Naive thymus-derived CD8-positive, alpha-beta T cell (primary cell): Measurements from ENCODE around the gene TMUB2. TPM values are rescaled to one million over a fixed set of nuclear protein-coding genes. Genes with fewer than 3 reads are reported as not detected.

Source experiments
- ATAC-seq, 2 donors: fragments of 150-1000 bp; cut with Tn5 transposase in 1 of 2; sonication (Bioruptor Pico), chemical (Tn5 transposase) in 1 of 2; 1 replicate in 1 of 2; 2 replicates in 1 of 2; pipeline ENCODE4 v1.10.0; 2021; ENCODE audit warnings: mild to moderate bottlenecking in 2 of 2, moderate library complexity in 2 of 2
- POLR2A ChIA-PET: fragments of 350-600 bp; sonication (Branson Sonifier 250); formaldehyde crosslinking; loops from one replicate; lab custom pipeline; 2021; ENCODE audit warnings: antibody characterized with exemption; lab: Charles Lee
- DNase-seq, 10 donors: peaks; one replicate each; pipeline versions ENCODE4 v3.0.0 to v3.0.0-alpha.2; 2020 to 2022
- H3K27ac Mint-ChIP-seq, 10 donors: one replicate each; pipeline ENCODE4 v1.8.0; 2020 to 2022; ENCODE audit warnings: mild to moderate bottlenecking in 10 of 10, mixed read lengths in 10 of 10, moderate library complexity in 4 of 10, inconsistent platforms in 1 of 10
- H3K27me3 Mint-ChIP-seq, 5 donors: one replicate each; pipeline ENCODE4 v1.8.0; 2021 to 2022; ENCODE audit warnings: mixed read lengths in 5 of 5
- H3K36me3 Mint-ChIP-seq, 3 donors: one replicate each; pipeline ENCODE4 v1.8.0; 2020 to 2022; ENCODE audit warnings: mixed read lengths in 3 of 3, mild to moderate bottlenecking in 2 of 3, inconsistent platforms in 1 of 3
- H3K4me1 Mint-ChIP-seq, 4 donors: one replicate each; pipeline ENCODE4 v1.8.0; 2021 to 2022; ENCODE audit warnings: mixed read lengths in 4 of 4
- H3K4me3 Mint-ChIP-seq, 10 donors: one replicate each; pipeline ENCODE4 v1.8.0; 2020 to 2022; ENCODE audit warnings: mild to moderate bottlenecking in 10 of 10, mixed read lengths in 10 of 10, moderate library complexity in 6 of 10, inconsistent platforms in 1 of 10
- H3K9me3 Mint-ChIP-seq, 9 donors: one replicate each; pipeline ENCODE4 v1.8.0; 2020 to 2022; ENCODE audit warnings: mixed read lengths in 9 of 9, mild to moderate bottlenecking in 3 of 9, inconsistent platforms in 1 of 9, moderate library complexity in 1 of 9
- polyA plus RNA-seq, 3 donors: library from polyadenylated mRNA; unstranded; fragments of 300-500 nt; fragmentation: Illumina TruSeq; gene quantifications; one replicate each; pipeline ENCODE4 v1.2.3, GENCODE V29; 2021
- total RNA-seq, 8 experiments: library from RNA in 2 of 8; stranded (reverse) in 2 of 8; gene quantifications; one replicate each; pipeline ENCODE4 v1.2.3 and lab custom pipeline; 2021 to 2026

The TMUB2 gene
- total and polyA plus RNA-seq, 5 experiments from 2014 or later: 22.1 to 50.5 (median 30.2) TPM

DNA sequence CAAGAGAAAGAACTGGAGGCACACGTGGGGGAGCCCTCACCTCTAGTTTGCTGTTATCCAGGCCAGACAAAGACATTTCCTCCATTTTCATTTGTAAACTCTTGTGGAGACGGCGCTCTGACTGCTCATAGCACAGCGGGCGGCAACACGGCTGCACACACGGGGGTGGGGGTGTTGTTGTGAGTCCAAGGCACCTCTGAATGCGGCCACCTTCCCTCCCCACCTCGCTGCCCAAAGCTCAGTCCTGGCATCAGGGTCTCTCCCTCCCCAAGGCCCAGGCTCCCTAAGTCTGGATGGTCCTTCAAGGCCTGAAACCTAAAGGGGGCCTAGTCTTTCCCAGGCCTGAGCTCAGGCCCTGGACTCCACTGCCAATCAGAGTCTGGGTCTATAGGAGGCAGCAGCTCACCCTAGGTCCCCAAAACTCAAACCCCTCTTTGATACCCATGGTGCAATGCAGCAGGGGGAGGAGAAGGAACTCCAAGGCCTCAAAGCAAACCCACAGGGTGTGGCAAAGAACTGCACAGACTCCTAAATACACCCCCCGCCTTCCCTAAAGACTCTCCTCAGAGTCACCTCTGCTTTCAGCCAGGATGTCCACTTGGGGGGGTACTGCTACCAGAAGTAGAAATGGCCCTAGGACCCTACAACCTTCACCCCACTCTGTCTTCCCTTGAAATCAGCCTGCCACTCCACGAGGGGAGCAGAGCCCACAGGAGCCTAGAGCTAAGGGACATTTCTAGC is 11.4 kb downstream of the TMUB2 start:
- ATAC-seq: peak; percentile 26 to 31
- H3K9me3 Mint-ChIP-seq: no peaks in the 10 kb centered on the region

GRCh38 chr17:44198721-44199552 is 12.2 kb downstream of the TMUB2 start:
- H3K9me3 Mint-ChIP-seq: no peaks in the 10 kb centered on the region
- H3K4me3 Mint-ChIP-seq: peak overlapping the region; percentile 84 to 96 (median 90)
- H3K4me1 Mint-ChIP-seq: peaks cover 35 to 54% (median 45%) of the 10 kb centered on the region in 4 donors
- peak; percentile 38 to 77 (median 62) for DNase-seq
- H3K36me3 Mint-ChIP-seq: peaks cover 0 to 40% (median 2%) of the 10 kb centered on the region in 3 donors
- ATAC-seq: peak; percentile 25 to 31
- POLR2A ChIA-PET: interaction anchor here (0.5 to 11.1 kb wide), 16 partner anchors 8 to 862 kb away, joined by 3 to 367 read pairs (median 5); partner anchors contain the start of genes GPATCH8, HDAC5, NMT1 and SLC25A39
- H3K27me3 Mint-ChIP-seq: no peaks in the 10 kb centered on the region
- H3K27ac Mint-ChIP-seq: peak overlapping the region in 9 of 10 donors; percentile 81 to 97 (median 95)

More for the DNA sequence above, 11.4 kb downstream of the TMUB2 start:
- Mint-ChIP-seq H3K4me3 (peak overlapping the region; percentile 84 to 96 (median 90)), H3K36me3 (peaks cover 0 to 44% (median 2%) of the 10 kb centered on the region in 3 donors), H3K27me3 (no peaks in the 10 kb centered on the region), H3K4me1 (peaks cover 27 to 46% (median 37%) of the 10 kb centered on the region in 4 donors), H3K27ac (peak overlapping the region in 9 of 10 donors; percentile 81 to 97 (median 95))
- peak in 8 of 10 donors; percentile 50 to 82 (median 63) for DNase-seq
- POLR2A ChIA-PET: interaction anchor here (0.6 to 11.1 kb wide), 14 partner anchors 9 to 863 kb away, joined by 3 to 367 read pairs (median 6); partner anchors contain the start of genes HDAC5, NMT1, SLC25A39 and TMUB2

GRCh38 chr17:44199553-44200477 is 13.0 kb downstream of the TMUB2 start, which contains the start of gene ATXN7L3:
Gene ATXN7L3, minus strand, starts transcription at chr17:44199884. Its CDS starts 1,814 bp downstream, at chr17:44198070.
- H3K36me3 Mint-ChIP-seq: peaks cover 0 to 31% (median 2%) of the 10 kb centered on the region in 3 donors
- H3K27ac Mint-ChIP-seq: peak within 1 kb of the TSS; percentile 86 to 99 (median 95)
- peaks cover 39 to 59% (median 48%) of the 10 kb centered on the region in 4 donors for H3K4me1 Mint-ChIP-seq
- H3K9me3 Mint-ChIP-seq: no peaks in the 10 kb centered on the region
- H3K27me3 Mint-ChIP-seq: no peaks in the 10 kb centered on the region
- POLR2A ChIA-PET: interaction anchor here (1.0 to 11.1 kb wide), 8 partner anchors 13 to 304 kb away, joined by 3 to 367 read pairs (median 6); partner anchors contain the start of genes GPATCH8, HDAC5, SLC25A39 and TMUB2
- ATAC-seq: peak; percentile 77 to 81
- H3K4me3 Mint-ChIP-seq: peak within 1 kb of the TSS; percentile 85 to 96 (median 90)
- peak; percentile 91 to 100 (median 98) for DNase-seq

GRCh38 chr17:44200478-44201155 is 13.8 kb downstream of the TMUB2 start:
- Mint-ChIP-seq H3K27ac (peak overlapping the region; percentile 83 to 99 (median 94)), H3K36me3 (peaks cover 0 to 23% (median 2%) of the 10 kb centered on the region in 3 donors), H3K4me3 (peak overlapping the region; percentile 82 to 91 (median 89)), H3K9me3 (no peaks in the 10 kb centered on the region), H3K27me3 (no peaks in the 10 kb centered on the region), H3K4me1 (peaks cover 39 to 60% (median 49%) of the 10 kb centered on the region in 4 donors)
- ATAC-seq (no peak), DNase-seq (no peak)
- POLR2A ChIA-PET: interaction anchor here (1.2 to 11.1 kb wide), 7 partner anchors 14 to 126 kb away, joined by 3 to 367 read pairs (median 4); partner anchors contain the start of genes HDAC5, SLC25A39, TMUB2 and UBTF

DNA sequence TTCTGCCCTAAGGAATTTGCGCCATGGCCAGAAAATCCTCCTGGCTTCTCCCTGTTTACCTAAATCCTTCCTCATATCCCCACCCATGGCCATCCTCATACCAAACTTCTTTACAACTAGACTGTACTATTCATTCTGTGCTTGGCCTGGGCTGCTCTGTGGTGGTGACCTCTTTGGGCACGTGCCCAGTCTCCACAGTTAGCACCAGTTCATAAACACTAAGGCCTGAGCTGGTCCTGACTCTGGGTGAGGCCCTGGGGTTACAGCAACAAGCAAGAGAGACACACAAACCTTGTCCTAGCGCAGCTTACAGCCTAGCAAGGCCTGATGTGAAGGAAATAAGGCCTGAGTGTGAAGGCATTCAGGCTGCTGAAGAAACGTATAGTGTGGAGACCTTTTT is 16.0 kb downstream of the TMUB2 start:
- no peaks in the 10 kb centered on the region for H3K9me3 Mint-ChIP-seq
- H3K4me3 Mint-ChIP-seq: peak overlapping the region in 5 of 10 donors; percentile 13 to 53 (median 45)
- POLR2A ChIA-PET: interaction anchor here (1.7 to 11.1 kb wide), 3 partner anchors 14 to 124 kb away, joined by 6 to 367 read pairs (median 111); partner anchors contain the start of genes TMUB2 and UBTF
- DNase-seq (no peak), ATAC-seq (no peak)
- H3K36me3 Mint-ChIP-seq: peaks cover 0 to 24% (median 0%) of the 10 kb centered on the region in 3 donors
- H3K4me1 Mint-ChIP-seq: peaks cover 38 to 59% (median 48%) of the 10 kb centered on the region in 4 donors
- peak overlapping the region in 7 of 10 donors; percentile 12 to 94 (median 63) for H3K27ac Mint-ChIP-seq
- H3K27me3 Mint-ChIP-seq: no peaks in the 10 kb centered on the region

DNA sequence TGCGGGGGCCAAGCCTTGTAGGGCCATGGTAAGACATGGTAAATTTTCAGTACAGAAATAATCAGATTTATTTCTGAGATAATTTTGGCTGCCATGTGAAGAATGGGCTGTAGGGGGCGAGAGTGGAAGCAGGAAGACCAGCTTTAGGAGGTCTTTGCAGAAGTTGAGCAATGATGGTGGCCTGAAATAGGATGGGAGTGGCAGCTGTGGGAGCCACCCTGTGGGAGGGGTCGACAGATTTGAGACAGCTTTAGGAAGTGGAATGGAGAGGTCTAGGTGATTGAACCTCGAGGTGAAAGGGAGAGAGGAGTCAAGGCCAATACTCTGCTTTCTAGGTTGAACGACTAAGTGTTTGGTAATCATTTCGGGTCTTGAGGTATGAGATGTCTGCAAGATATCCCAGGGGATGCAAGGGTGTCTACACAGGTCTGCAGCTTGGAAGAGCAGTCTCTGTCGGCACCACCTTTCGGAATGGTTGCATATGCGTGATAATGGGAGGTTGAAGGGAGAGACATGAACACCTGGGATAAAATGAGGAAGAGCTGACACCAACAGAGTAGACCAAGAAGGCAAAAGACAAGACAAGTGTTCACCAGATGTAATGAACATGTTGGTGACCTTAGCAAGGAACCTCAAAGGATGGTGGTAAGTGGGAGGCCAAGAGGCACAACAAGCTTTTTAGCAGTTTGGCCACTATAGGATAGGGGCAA is 17.1 kb downstream of the TMUB2 start:
- no peak for ATAC-seq
- Mint-ChIP-seq H3K27ac (peak overlapping the region; percentile 18 to 94 (median 82)), H3K27me3 (no peaks in the 10 kb centered on the region), H3K9me3 (no peaks in the 10 kb centered on the region), H3K4me3 (peak overlapping the region in 6 of 10 donors; percentile 1 to 50 (median 8)), H3K36me3 (peaks cover 0 to 30% (median 2%) of the 10 kb centered on the region in 3 donors), H3K4me1 (peaks cover 35 to 59% (median 45%) of the 10 kb centered on the region in 4 donors)
- DNase-seq: peak in 7 of 10 donors; percentile 46 to 73 (median 56)
- POLR2A ChIA-PET: interaction anchor here (0.6 to 11.1 kb wide), 8 partner anchors 11 to 150 kb away, joined by 3 to 367 read pairs (median 6); partner anchors contain the start of genes TMUB2 and UBTF

GRCh38 chr17:44204441-44204882 is 17.7 kb downstream of the TMUB2 start:
- DNase-seq: no peak
- H3K9me3 Mint-ChIP-seq: no peaks in the 10 kb centered on the region
- H3K4me3 Mint-ChIP-seq: no peak overlapping the region
- POLR2A ChIA-PET: interaction anchor here (0.5 to 11.1 kb wide), 6 partner anchors 12 to 149 kb away, joined by 3 to 367 read pairs (median 5); partner anchors contain the start of gene UBTF
- H3K27me3 Mint-ChIP-seq: no peaks in the 10 kb centered on the region
- no peak for ATAC-seq
- H3K4me1 Mint-ChIP-seq: peaks cover 35 to 63% (median 46%) of the 10 kb centered on the region in 4 donors
- peak overlapping the region in 4 of 10 donors; percentile 29 to 94 (median 60) for H3K27ac Mint-ChIP-seq
- H3K36me3 Mint-ChIP-seq: peaks cover 0 to 34% (median 2%) of the 10 kb centered on the region in 3 donors

- no peak for DNase-seq
- H3K4me1 Mint-ChIP-seq: peaks cover 30 to 68% (median 50%) of the 10 kb centered on the region in 4 donors
- H3K4me3 Mint-ChIP-seq: peak overlapping the region in 1 of 10 donors; percentile 26
- no peak for ATAC-seq
- peak overlapping the region in 9 of 10 donors; percentile 3 to 85 (median 68) for H3K27ac Mint-ChIP-seq
- POLR2A ChIA-PET: interaction anchor here (0.6 to 20.4 kb wide), 8 partner anchors 8 to 1257 kb away, joined by 3 to 445 read pairs (median 6); partner anchors contain the start of genes GRN, SLC25A39 and UBTF
- H3K36me3 Mint-ChIP-seq: peaks cover 0 to 45% (median 5%) of the 10 kb centered on the region in 3 donors
- H3K9me3 Mint-ChIP-seq: no peaks in the 10 kb centered on the region
- no peaks in the 10 kb centered on the region for H3K27me3 Mint-ChIP-seq
Observed at GRCh38 chr17:44205962-44206824, 19.4 kb downstream of the TMUB2 start.

GRCh38 chr17:44206825-44207155 is 20.0 kb downstream of the TMUB2 start:
- H3K27me3 Mint-ChIP-seq: no peaks in the 10 kb centered on the region
- H3K9me3 Mint-ChIP-seq: no peaks in the 10 kb centered on the region
- peak overlapping the region in 3 of 10 donors; percentile 3 to 45 (median 27) for H3K27ac Mint-ChIP-seq
- POLR2A ChIA-PET: interaction anchor here (0.7 to 20.4 kb wide), 7 partner anchors 9 to 138 kb away, joined by 4 to 445 read pairs (median 6); partner anchors contain the start of genes GRN, SLC25A39 and UBTF
- H3K36me3 Mint-ChIP-seq: peaks cover 0 to 48% (median 5%) of the 10 kb centered on the region in 3 donors
- ATAC-seq (no peak), DNase-seq (no peak)
- peaks cover 29 to 70% (median 51%) of the 10 kb centered on the region in 4 donors for H3K4me1 Mint-ChIP-seq
- H3K4me3 Mint-ChIP-seq: peak overlapping the region in 1 of 10 donors; percentile 26
